Colon (tissue), 2 donors: Measurements from ENCODE around the gene NDUFS2.

Experiments used
- FAIRE-seq: peaks from 2 replicates; lab custom pipeline; 2012; peaks lifted over from hg19 to GRCh38; lab: Jason Lieb, UNC
- donor health status: control.
- donor health status: control.

NDUFS2 gene

DNA sequence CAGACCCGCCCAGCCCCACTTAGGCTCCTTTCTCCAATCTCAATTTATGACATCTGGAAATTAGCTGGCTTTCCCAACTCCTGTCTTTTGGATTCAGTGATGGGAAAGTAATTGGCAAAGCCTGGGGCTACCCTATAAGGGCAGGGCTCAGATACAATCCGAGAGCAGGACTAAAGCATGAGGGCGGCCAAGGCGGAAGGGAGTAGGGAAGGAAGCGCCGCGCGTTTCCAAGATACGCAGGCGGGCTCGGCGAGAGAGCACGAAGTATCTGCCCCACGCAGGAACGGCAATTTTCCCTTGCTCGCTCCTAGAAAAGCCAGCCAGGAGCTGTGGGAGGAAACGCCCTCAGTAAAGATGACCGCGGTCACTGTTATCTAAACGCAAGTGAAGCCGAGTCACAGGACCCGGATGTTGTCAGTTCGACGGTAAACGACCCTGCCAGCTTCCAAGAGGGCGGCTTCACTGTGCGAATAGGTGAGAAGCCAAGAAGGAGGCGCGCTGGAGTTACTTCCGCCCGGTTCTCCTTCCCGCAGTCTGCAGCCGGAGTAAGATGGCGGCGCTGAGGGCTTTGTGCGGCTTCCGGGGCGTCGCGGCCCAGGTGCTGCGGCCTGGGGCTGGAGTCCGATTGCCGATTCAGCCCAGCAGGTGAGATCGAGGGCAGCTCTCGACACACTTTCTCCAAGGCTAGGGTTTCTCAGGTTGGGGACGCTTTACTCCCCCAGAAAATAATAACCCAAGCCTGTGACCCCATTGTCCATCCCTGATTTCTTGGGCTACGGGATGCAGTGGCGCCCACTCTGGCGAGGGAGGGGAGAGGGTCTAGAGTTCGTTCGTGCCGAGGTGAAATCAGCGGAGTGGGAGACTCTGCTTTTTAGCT, at the start of gene NDUFS2:
NDUFS2 (plus strand) TSS at position 532 of the 877 bp plus-strand sequence; CDS start at position 551, 19 bp downstream.
- no peak for FAIRE-seq

DNA sequence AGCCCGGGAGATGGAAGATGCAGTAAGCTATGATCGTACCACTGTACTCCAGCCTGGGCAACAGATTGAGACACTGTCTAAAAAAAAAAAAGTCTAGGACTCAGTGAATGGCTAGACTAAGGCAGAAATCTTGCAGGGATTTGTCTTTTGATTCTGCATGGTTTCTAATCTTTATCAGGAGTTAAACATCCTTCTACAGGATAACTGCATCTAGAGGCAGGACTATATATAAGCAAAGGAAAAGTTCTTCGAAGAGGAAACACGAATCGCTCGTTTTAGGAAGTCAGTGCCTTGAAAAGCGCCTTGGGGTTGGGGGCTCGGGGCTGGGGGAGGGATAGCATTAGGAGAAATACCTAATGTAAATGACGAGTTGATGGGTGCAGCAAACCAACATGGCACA, 49.0 kb upstream of the NDUFS2 start:
- no peak for FAIRE-seq

- FAIRE-seq = no peak
Measured at GRCh38 chr1:161153682-161154337, 48.4 kb upstream of the NDUFS2 start, which contains the start of gene UFC1. Gene UFC1, plus strand, starts transcription at chr1:161153978. Its CDS starts 20 bp downstream, at chr1:161153998.

DNA sequence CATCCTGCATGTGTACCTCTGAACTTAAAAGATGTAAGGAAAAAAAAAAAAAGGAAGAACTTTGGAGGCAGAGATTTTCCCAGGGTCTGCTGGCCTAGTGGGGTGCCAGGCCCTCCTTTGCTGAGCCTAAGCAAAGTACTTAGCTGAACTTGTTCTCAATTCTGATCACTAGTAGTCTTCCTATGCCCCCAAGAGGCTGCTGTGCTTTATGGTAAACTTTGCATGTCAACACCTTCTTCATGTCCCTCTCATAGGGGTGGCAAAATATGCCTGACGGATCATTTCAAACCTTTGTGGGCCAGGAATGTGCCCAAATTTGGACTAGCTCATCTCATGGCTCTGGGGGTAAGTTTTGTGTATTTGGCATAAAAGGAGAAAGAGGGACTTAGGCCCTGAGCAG, 44.3 kb upstream of the NDUFS2 start:
- no peak for FAIRE-seq

DNA sequence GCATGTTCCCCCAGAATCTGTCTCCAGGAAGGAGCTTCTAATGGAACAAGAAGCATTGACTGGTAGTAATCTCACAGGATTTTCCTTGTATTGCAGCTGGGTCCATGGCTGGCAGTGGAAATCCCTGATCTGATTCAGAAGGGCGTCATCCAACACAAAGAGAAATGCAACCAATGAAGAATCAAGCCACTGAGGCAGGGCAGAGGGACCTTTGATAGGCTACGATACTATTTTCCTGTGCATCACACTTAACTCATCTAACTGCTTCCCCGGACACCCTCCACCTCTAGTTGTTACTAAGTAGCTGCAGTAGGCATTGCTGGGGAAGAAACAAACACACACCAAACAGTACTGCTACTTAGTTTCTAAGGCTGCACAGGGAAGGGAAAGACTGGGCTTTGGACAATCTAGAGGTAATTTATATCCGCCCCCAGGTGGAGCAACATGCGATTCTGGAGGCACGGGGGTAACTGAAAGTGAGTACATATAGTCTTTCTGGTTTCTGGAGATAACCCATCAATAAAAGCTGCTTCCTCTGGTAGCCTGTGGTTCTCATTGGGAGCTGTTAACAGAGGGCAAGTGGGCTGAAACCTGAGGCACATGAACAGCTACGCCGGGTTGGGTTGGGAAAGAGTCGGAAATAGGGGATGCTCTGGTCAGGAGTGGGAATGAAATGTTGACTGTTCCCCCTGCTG, 43.7 kb upstream of the NDUFS2 start:
- FAIRE-seq = no peak

GRCh38 chr1:161159087-161159912, 42.9 kb upstream of the NDUFS2 start, which contains the start of gene USP21:
Gene USP21, plus strand, starts transcription at chr1:161159500. Its CDS starts 1,141 bp downstream, at chr1:161160641.
- no peak for FAIRE-seq

DNA sequence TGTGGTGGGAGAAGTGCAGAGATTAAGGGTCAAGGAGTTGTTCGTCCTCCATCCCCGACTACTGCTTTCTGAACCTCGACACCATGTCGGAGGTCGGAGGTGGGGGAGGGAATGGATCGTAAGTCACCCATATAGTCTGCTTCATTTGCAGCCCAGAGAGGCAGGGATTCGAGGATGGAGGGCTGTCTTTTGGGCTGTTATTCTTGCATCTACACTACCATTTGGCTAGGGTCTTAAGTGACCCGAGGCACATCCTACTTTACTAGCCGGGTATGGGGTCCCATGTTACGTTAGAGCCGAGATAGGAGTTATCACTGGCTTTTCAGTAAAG, 42.3 kb upstream of the NDUFS2 start:
- FAIRE-seq = no peak

DNA sequence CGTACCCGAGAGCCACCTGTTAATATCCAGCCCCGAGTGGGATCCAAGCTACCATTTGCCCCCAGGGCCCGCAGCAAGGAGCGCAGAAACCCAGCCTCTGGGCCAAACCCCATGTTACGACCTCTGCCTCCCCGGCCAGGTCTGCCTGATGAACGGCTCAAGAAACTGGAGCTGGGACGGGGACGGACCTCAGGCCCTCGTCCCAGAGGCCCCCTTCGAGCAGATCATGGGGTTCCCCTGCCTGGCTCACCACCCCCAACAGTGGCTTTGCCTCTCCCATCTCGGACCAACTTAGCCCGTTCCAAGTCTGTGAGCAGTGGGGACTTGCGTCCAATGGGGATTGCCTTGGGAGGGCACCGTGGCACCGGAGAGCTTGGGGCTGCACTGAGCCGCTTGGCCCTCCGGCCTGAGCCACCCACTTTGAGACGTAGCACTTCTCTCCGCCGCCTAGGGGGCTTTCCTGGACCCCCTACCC, 41.5 kb upstream of the NDUFS2 start:
- no peak for FAIRE-seq

GRCh38 chr1:161161652-161162051, 40.5 kb upstream of the NDUFS2 start:
- no peak for FAIRE-seq

DNA sequence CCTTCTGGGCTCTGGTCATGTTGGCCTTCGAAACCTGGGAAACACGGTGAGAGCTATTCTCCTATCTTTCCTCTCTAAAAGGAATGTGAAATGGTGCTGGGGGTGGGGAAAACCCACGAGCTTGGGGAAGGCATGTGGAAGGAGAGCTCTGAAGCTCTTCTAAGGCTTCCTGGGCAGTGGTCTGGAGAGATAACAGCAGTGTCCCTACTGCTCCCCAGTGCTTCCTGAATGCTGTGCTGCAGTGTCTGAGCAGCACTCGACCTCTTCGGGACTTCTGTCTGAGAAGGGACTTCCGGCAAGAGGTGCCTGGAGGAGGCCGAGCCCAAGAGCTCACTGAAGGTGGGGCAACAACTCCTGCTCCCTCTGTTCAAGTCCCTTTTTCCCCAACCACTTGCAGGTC, 40.1 kb upstream of the NDUFS2 start:
- FAIRE-seq = no peak

DNA sequence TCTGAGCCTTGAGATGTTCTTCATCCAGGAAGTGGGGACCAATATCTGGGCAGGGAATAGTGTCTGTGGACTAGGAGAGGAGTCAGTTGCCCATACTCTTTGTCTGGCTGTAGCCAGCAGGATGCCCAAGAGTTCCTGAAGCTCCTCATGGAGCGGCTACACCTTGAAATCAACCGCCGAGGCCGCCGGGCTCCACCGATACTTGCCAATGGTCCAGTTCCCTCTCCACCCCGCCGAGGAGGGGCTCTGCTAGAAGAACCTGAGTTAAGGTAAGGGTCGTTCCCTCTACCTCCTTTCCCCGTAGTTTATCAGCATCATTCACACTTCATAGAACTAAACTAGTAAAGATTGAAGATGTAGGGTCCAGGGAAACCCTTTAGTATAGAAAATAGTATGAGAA, 39.4 kb upstream of the NDUFS2 start:
- no peak for FAIRE-seq

GRCh38 chr1:161163793-161164192, 38.4 kb upstream of the NDUFS2 start:
- FAIRE-seq = no peak

DNA sequence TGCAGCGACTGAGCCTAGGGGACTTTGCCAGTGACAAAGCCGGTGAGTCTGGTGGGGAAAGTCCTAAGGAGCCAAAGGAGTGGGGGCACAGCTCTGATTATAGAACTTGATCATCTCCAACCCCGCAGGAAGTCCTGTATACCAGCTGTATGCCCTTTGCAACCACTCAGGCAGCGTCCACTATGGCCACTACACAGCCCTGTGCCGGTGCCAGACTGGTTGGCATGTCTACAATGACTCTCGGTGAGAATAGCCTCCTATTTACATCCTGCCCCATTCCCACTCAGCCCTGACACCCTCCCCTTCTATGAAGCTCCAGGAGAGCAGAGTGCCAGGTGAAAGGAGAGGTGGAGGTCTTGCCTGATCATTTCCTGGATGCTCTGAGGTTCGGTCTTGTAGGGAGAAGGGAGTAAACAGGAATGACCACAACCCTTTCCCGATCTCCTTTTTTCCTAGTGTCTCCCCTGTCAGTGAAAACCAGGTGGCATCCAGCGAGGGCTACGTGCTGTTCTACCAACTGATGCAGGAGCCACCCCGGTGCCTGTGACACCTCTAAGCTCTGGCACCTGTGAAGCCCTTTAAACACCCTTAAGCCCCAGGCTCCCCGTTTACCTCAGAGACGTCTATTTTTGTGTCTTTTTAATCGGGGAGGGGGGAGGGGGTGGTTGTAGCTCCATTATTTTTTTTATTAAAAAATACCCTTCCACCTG, 37.1 kb upstream of the NDUFS2 start:
- FAIRE-seq = no peak

- no peak for FAIRE-seq
Measured at GRCh38 chr1:161165742-161166668, 36.2 kb upstream of the NDUFS2 start, which contains the start of gene PPOX. Gene PPOX, plus strand, starts transcription at chr1:161166426. Its CDS starts 422 bp downstream, at chr1:161166848.

GRCh38 chr1:161166669-161167548, 35.3 kb upstream of the NDUFS2 start:
- FAIRE-seq = no peak

GRCh38 chr1:161168906-161169305, 33.3 kb upstream of the NDUFS2 start:
- FAIRE-seq = no peak

DNA sequence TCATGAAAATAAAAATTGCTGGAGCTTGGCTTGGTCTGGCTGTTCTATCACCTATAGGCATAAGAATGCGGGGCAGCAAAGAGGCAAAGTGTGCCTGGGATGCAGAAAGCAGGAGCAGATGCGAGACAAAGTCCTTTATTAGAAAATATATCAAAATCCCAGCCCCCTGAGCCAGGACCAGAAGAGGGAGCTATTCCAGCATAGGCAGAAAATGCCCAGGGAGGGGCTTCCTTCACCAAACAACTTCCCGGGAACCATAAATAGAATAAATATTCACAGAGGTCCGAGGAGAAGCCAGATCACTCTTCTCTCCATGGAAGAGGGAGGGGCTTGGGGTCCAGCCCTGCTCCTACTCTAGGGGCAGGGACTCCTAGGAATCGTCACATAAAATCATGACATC, 31.0 kb upstream of the NDUFS2 start:
- FAIRE-seq = no peak

- FAIRE-seq = no peak
Measured at GRCh38 chr1:161171696-161172095, 30.5 kb upstream of the NDUFS2 start.

- FAIRE-seq = no peak
Measured at GRCh38 chr1:161172349-161172748, 29.8 kb upstream of the NDUFS2 start.
